GM11168 (cell line): Measurements from ENCODE around the gene FGG.

Source experiments
- in situ Hi-C: fragments of 300-500 bp; cut with MboI; formaldehyde crosslinking; loops from one replicate; pipeline ENCODE4 v1.12.0; 2022; ENCODE audit warnings: low sequenced_read_pairs; ENCODE audit not compliant: unreplicated experiment

FGG gene

GRCh38 chr4:154559494-154560418 lies 52.7 kb downstream of the FGG start:
- in situ Hi-C loops = no loop called here

- in situ Hi-C loops = no loop called here
These were observed 53.3 kb downstream of the FGG start for GRCh38 chr4:154559141-154559493.
